ENCODE results near the gene TMEM184B. TPM values are rescaled to one million over a fixed set of nuclear protein-coding genes. Genes with fewer than 3 reads are reported as not detected.

TMEM184B gene
- total and polyA plus RNA-seq, 8 donors: 10.0 to 110 (median 34.0) TPM

DNA sequence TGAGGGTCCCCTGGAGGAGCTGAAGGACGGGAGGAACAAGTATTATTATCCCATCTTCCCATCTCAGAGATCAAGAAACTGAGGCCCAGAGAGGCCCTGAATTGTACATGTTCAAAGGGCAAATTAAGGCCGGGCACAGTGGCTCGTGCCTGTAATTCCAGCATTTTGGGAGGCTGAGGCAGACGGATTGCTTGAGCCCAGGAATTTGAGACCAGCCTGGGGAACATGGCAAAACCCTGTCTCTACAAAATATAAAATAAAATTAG, 99.2 kb downstream of the TMEM184B start:
- Histone ChIP-seq H3K4me3 (no peak overlapping the region), H3K27ac (peak overlapping the region; percentile 67 to 83 (median 76)), H3K27me3 (no peaks in the 10 kb centered on the region), H3K4me1 (peaks cover 22 to 64% (median 56%) of the 10 kb centered on the region in 4 donors), H3K9me3 (no peaks in the 10 kb centered on the region), H3K36me3 (peaks cover 0 to 6% (median 0%) of the 10 kb centered on the region in 4 donors)
- intact Hi-C loops (cut with DNase I; ENCODE audit: low total_unique reads): no loop called here
- no peak for DNase-seq
- WGBS, 5 donors: 88 to 98% (median 94%) methylated on average over 4 of the region's 4 CpGs
- no peak for TF ChIP-seq POLR2AphosphoS5 (IDR thresholded peaks at IDR 0.05)
- TF ChIP-seq POLR2A (IDR thresholded peaks at IDR 0.05): no peak
- TF ChIP-seq EP300 (IDR thresholded peaks at IDR 0.05): no peak
- TF ChIP-seq, protein P1, sequence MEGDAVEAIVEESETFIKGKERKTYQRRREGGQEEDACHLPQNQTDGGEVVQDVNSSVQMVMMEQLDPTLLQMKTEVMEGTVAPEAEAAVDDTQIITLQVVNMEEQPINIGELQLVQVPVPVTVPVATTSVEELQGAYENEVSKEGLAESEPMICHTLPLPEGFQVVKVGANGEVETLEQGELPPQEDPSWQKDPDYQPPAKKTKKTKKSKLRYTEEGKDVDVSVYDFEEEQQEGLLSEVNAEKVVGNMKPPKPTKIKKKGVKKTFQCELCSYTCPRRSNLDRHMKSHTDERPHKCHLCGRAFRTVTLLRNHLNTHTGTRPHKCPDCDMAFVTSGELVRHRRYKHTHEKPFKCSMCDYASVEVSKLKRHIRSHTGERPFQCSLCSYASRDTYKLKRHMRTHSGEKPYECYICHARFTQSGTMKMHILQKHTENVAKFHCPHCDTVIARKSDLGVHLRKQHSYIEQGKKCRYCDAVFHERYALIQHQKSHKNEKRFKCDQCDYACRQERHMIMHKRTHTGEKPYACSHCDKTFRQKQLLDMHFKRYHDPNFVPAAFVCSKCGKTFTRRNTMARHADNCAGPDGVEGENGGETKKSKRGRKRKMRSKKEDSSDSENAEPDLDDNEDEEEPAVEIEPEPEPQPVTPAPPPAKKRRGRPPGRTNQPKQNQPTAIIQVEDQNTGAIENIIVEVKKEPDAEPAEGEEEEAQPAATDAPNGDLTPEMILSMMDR (IDR thresholded peaks at IDR 0.05): no peak

DNA sequence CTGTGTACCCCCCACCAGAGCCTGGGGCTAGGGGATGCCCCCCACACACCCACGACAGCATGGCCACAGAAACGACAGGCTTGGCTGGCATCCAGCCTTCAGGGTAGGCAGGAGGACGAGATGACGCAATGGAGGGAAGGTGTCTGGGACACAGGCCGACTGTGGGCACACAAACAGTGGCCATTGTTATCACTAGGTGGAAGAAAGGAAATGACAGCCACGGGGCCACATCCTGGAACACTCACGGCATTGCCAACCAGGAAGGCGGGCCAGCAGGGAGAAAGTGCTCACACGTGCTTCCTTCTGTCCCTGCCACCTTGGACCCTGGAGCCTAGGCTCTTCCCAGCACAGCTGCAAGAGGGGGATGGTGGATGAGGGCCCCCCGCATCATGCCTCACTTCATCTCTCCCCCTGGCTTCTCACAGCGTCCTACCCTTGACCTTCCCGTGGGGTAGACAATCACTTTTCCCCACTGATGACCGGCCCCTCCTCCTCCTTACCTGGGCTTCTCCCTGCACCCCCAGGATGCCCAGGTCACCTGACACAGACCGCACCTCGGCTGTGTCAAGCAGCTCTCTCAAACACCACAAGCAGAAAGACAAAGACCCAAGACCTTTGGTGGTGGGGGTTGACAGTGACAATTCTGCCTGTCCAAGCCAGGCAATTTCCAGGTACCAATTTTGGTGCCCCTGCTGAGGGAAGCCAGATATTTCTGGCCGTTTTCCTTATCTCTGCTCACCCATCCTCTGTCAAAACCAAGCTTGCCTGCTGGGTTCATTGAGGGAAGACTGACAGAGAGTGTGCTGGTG, 99.8 kb downstream of the TMEM184B start:
- Histone ChIP-seq H3K36me3 (peaks cover 0 to 6% (median 2%) of the 10 kb centered on the region in 4 donors), H3K9me3 (no peaks in the 10 kb centered on the region), H3K4me3 (no peak overlapping the region), H3K27me3 (no peaks in the 10 kb centered on the region), H3K4me1 (peaks cover 24 to 64% (median 54%) of the 10 kb centered on the region in 4 donors), H3K27ac (peak overlapping the region; percentile 67 to 83 (median 76))
- DNase-seq: peak; percentile 89 to 93
- intact Hi-C loops (cut with DNase I; ENCODE audit: low total_unique reads): no loop called here
- 31 to 42% (median 32%) methylated on average over 15 to 16 of the region's 16 CpGs for WGBS, 5 donors
- no peak for TF ChIP-seq EP300 (IDR thresholded peaks at IDR 0.05)
- TF ChIP-seq POLR2AphosphoS5 (IDR thresholded peaks at IDR 0.05): peak; percentile 69 to 92 (median 76)

DNA sequence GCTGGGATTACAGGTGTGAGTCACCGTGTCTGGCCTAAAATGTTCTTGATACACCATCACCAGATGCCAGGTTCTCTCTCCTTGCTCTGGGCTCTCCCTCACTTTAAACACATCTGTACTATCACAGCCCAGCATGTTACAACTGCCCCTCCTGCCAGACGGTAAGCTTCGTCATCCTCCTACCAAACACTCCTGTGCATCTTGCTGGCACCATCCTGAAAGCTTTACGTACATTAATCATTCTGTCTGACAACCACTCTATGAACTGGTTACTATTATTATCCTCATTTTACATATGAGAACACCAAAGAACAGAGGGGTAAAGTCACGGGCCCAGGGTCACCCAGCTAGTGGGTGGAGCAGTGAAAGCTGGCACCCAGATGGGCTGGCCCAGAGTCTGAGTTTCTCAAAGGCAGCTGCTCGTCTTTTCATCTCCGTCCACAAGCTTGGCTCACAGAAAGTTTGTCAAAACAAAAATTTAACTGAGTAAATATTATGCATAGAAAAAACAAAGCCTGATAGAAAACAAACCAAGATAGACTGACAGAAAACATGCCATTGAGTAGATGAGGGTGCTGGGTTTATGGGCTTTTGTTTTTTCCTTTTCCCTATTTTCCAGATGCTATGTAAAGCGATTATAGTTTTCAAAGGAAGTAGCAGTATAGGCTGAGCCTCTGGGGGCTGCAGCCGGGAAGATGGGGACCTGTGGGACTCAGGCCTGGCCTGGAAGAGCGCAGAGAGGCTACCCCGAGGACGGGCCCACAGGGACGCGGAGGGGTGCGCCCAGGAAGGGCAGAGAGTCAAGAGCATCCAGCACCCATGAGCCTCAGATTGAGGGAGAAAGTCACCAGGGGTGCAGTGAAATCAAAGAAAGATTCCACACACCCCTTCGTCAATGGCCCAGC, 100.6 kb downstream of the TMEM184B start:
- DNase-seq: no peak
- Histone ChIP-seq H3K36me3 (peaks cover 0 to 6% (median 2%) of the 10 kb centered on the region in 4 donors), H3K4me3 (no peak overlapping the region), H3K4me1 (peaks cover 25 to 64% (median 53%) of the 10 kb centered on the region in 4 donors), H3K9me3 (no peaks in the 10 kb centered on the region), H3K27me3 (no peaks in the 10 kb centered on the region), H3K27ac (peak overlapping the region; percentile 67 to 83 (median 76))
- intact Hi-C loops (cut with DNase I; ENCODE audit: low total_unique reads): no loop called here
- no peak for TF ChIP-seq POLR2A (IDR thresholded peaks at IDR 0.05)
- no peak for TF ChIP-seq EP300 (IDR thresholded peaks at IDR 0.05)
- TF ChIP-seq, protein P1 (IDR thresholded peaks at IDR 0.05): no peak
- WGBS, 5 donors: 47 to 62% (median 61%) methylated on average over 16 of the region's 16 CpGs

DNA sequence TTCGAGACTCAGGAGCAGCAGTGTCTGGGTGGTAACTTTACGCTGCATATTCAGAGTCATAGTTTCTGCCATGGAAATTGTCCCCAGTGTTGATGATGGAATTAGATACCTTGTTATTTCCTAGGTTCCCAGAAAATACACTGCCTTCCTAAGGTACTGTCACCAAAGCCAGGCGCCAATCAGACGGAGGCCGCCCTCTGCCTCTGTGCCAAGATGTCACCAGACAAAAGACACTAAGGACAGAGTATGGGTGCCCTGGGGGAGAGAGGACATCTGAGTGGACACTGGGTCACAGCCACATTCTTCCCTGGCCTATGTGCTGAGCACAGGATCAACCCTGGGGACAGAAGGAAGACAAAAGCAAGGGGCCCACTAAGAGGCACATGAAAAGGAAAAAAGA, 102.3 kb downstream of the TMEM184B start:
- no peak for DNase-seq
- intact Hi-C loops (cut with DNase I; ENCODE audit: low total_unique reads): no loop called here
- no peak overlapping the region for H3K4me3 ChIP-seq
- peaks cover 25 to 59% (median 41%) of the 10 kb centered on the region in 4 donors for H3K4me1 ChIP-seq
- TF ChIP-seq, protein P1 (IDR thresholded peaks at IDR 0.05): no peak
- no peak for TF ChIP-seq EP300 (IDR thresholded peaks at IDR 0.05)
- H3K27me3 ChIP-seq: no peaks in the 10 kb centered on the region
- no peaks in the 10 kb centered on the region for H3K9me3 ChIP-seq
- no peak overlapping the region for H3K27ac ChIP-seq
- 96 to 98% (median 97%) methylated on average over 5 of the region's 5 CpGs for WGBS, 5 donors
- peaks cover 0 to 16% (median 2%) of the 10 kb centered on the region in 4 donors for H3K36me3 ChIP-seq

Small RNA genes lying within 50 kb of the gene (small RNA-seq; reads per million reads assigned to genes)
- gene RF00017 (0 reads per million in 4 donors), gene RN7SL704P (0 reads per million in 4 donors)

Other genes starting within 250 kb of the TMEM184B start
- gene PICK1, start 215.6 kb downstream of the TMEM184B start, total RNA-seq: 10 to 100 TPM; 24.5 to 44.3 (median 28.8) TPM
- gene PICK1, start 215.6 kb downstream of the TMEM184B start, polyA plus RNA-seq: 10 to 100 TPM; 20.7 to 27.2 (median 21.7) TPM
- gene SLC16A8, start 188.8 kb downstream of the TMEM184B start, total RNA-seq: not detected
- gene SLC16A8, start 188.8 kb downstream of the TMEM184B start, polyA plus RNA-seq: under 1 TPM in 1 of 3 donors, not detected in 2; 0.48 TPM
- 100 to 1,000 TPM in 1 of 5 donors, 10 to 100 TPM in 2, 1 to 10 TPM in 2; 1.3 to 397 (median 12.2) TPM for gene BAIAP2L2, start 162.3 kb downstream of the TMEM184B start, total RNA-seq
- gene BAIAP2L2, start 162.3 kb downstream of the TMEM184B start, polyA plus RNA-seq: 1 to 10 TPM; 1.2 to 6.8 (median 4.0) TPM
- gene PLA2G6, start 91.2 kb downstream of the TMEM184B start, total RNA-seq: 10 to 100 TPM; 24.0 to 68.3 (median 30.0) TPM
- gene PLA2G6, start 91.2 kb downstream of the TMEM184B start, polyA plus RNA-seq: 10 to 100 TPM in 2 of 3 donors, 1 to 10 TPM in 1; 6.0 to 24.8 (median 11.8) TPM
- 100 to 1,000 TPM in 2 of 5 donors, 10 to 100 TPM in 1, 1 to 10 TPM in 1, under 1 TPM in 1; 0.58 to 130 (median 58.9) TPM for gene MAFF, start 71.0 kb downstream of the TMEM184B start, total RNA-seq
- gene MAFF, start 71.0 kb downstream of the TMEM184B start, polyA plus RNA-seq: 10 to 100 TPM; 16.0 to 65.7 (median 35.7) TPM
- 100 to 1,000 TPM in 2 of 5 donors, 10 to 100 TPM in 3; 19.4 to 135 (median 93.9) TPM for gene CSNK1E, start 44.4 kb upstream of the TMEM184B start, total RNA-seq
- gene CSNK1E, start 44.4 kb upstream of the TMEM184B start, polyA plus RNA-seq: 10 to 100 TPM; 47.5 to 69.3 (median 66.9) TPM
- gene KCNJ4, start 182.2 kb upstream of the TMEM184B start, total RNA-seq: not detected
- not detected for gene KCNJ4, start 182.2 kb upstream of the TMEM184B start, polyA plus RNA-seq
- 10 to 100 TPM in 3 of 5 donors, 1 to 10 TPM in 1, not detected in 1; 3.6 to 30.7 (median 11.6) TPM for gene KDELR3, start 195.1 kb upstream of the TMEM184B start, total RNA-seq
- gene KDELR3, start 195.1 kb upstream of the TMEM184B start, polyA plus RNA-seq: 10 to 100 TPM in 1 of 3 donors, 1 to 10 TPM in 2; 6.4 to 12.8 (median 6.8) TPM
- gene DDX17, start 233.3 kb upstream of the TMEM184B start, total RNA-seq: 1,000 to 10,000 TPM in 2 of 5 donors, 100 to 1,000 TPM in 3; 485 to 4,611 (median 706) TPM
- 100 to 1,000 TPM in 1 of 3 donors, 10 to 100 TPM in 2; 59.5 to 133 (median 79.3) TPM for gene DDX17, start 233.3 kb upstream of the TMEM184B start, polyA plus RNA-seq

All from stomach (tissue), 9 donors.